ENCODE data around the gene CLSTN1. TPM values are rescaled to one million over a fixed set of nuclear protein-coding genes. Genes with fewer than 3 reads are reported as not detected.
A peak's percentile ranks its signal among the peaks of the same experiment; 100 is the strongest.

Gene CLSTN1
- total RNA-seq, 1 experiment from 2014 or later = 52.4 TPM

DNA sequence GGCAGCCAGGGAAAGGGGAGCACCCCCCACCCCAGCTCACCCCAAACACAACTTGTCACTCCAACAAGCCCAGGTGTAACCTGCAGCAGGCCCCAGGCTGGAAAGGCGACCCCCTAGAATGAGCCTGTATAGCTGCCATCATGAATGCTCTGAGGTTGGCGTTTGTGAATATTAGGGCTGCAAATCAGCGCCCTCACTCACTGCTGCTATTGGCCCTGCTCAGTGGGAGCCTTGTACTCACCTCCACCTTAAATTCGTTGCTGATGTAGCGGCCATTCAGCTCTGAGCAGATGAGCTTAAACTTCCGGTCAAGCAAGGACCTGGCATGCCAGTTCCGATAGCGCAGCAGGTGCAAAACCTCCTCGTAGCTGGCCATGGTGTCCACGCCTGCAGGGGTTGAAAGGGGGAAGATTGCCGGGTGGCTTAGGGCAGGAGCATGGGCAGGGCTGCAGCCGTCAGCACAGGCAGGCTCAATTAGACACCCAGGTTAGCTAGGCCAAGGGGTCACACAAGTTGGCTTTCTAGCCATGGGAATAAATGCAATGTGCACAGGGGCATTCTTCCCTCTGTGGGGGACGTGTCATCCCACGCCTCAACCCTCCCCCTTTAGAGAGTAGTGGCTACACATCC is 90.5 kb downstream of the CLSTN1 start:
- no peak overlapping the region for H3K27ac ChIP-seq
- no peaks in the 10 kb centered on the region for H3K9me3 ChIP-seq (replicated peaks)
- DNase-seq = no peak
- H3K36me3 ChIP-seq = peaks cover 66% of the 10 kb centered on the region
- H3K4me1 ChIP-seq = no peaks in the 10 kb centered on the region
- no peaks in the 10 kb centered on the region for H3K27me3 ChIP-seq
- H3K4me3 ChIP-seq = no peak overlapping the region

DNA sequence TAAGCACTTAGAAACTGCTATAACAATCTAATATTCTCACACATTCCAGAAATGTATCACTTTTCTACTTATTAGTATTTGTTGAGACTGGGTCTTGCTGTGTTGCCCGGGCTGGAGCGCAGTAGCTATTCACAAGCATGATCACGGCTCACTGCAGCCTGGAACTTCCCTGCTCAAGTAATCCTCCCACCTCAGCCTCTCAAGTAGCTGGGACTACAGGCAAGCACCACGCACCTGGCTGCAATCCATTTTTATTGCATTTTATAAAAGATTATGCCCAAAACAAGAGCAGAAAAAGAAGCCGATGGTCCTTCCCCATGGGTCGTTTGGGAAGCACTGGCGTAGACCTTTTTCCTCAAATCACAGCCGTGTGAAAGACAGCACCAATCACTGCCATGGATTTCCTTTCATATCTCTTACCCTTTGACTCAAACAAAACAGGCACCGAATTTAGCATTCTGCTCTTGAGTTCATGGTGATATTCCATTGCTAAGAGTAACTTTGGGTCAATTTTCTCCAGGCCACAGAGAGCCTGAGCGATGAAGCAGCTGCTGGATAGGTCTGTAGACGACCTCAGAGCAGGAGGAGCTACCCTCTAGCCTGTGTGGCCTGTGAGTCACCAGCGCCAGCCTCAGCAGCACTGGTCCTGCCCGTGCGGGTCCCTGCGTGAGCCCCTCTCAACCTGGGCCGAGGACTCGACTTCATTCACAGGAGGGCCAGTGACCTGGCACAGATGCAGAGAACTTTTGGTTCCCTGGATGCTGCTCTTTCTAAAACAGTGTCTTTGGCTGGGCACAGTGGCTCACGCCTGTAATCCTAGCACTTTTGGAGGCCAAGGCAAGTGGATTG is 91.4 kb downstream of the CLSTN1 start:
- Histone ChIP-seq H3K27me3 (no peaks in the 10 kb centered on the region), H3K36me3 (peaks cover 64% of the 10 kb centered on the region), H3K4me1 (no peaks in the 10 kb centered on the region), H3K4me3 (no peak overlapping the region), H3K9me3 (replicated peaks) (no peaks in the 10 kb centered on the region), H3K27ac (no peak overlapping the region)
- DNase-seq = no peak

DNA sequence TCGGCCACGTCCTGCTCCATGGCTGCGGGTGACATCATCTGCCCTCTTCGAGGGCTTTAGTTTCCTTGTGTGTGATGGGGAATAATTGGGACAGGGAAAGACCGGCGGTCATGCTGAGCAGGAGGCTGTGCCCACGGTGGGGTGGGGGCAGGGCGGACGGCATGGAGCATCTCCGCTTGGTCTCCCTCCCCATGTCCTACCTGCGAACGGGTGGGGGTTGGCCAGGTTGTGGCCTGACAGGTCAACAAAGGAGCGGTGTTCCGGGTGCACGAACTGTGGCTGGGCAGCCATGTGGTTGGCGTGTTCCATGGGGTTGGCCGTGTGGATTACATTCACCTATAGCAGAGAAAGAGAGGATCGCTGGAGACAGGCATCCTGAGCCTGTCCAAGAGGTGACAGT is 92.2 kb downstream of the CLSTN1 start:
- peaks cover 65% of the 10 kb centered on the region for H3K36me3 ChIP-seq
- no peaks in the 10 kb centered on the region for H3K4me1 ChIP-seq
- H3K4me3 ChIP-seq = no peak overlapping the region
- H3K27me3 ChIP-seq = no peaks in the 10 kb centered on the region
- DNase-seq = no peak
- H3K27ac ChIP-seq = no peak overlapping the region
- H3K9me3 ChIP-seq (replicated peaks) = no peaks in the 10 kb centered on the region

GRCh38 chr1:9731051-9731537 is 92.7 kb downstream of the CLSTN1 start:
- Histone ChIP-seq H3K36me3 (peaks cover 61% of the 10 kb centered on the region), H3K9me3 (replicated peaks) (no peaks in the 10 kb centered on the region), H3K27me3 (no peaks in the 10 kb centered on the region), H3K27ac (no peak overlapping the region), H3K4me1 (no peaks in the 10 kb centered on the region), H3K4me3 (no peak overlapping the region)
- DNase-seq = no peak

DNA sequence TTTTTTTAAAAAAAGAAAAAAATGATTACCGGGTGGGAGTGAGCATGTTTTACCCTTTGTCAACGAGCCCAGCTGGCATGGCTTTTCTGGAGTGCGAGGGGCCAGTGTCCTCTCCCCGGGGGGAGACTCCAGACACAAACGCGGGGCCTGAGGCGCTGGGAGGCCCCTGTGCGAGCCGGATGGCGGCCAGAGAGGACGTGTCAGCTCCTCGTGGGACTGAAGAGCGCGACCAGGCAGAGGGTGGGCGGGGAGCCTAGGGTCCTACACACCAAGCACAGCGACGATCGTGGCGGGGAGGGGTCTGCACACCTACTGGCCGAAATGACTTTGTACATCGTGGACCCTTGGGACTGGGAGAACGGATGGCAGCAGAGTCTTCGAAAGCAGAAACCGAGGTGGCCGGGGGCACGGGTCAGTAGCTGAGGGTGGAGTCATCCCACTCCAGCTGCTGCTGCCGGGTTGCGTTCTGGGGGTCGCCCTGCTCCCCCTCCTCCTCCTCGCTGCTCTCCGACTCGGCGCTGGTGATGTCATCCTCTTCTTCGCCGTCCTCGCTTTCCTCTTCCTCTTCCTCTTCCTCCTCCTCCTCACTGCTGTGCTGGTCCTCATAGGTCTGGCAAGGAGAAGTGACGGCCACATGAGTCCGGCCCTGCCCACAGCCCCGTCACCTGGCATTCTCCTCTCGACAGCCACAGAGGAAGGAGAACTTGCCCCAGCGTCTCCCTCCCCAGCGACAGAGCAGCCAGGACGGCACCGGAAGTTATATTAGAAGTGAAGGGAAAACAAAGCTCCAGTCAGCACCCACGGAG is 93.5 kb downstream of the CLSTN1 start:
- H3K27me3 ChIP-seq = no peaks in the 10 kb centered on the region
- DNase-seq = no peak
- H3K9me3 ChIP-seq (replicated peaks) = no peaks in the 10 kb centered on the region
- no peak overlapping the region for H3K27ac ChIP-seq
- peaks cover 53% of the 10 kb centered on the region for H3K36me3 ChIP-seq
- H3K4me1 ChIP-seq = no peaks in the 10 kb centered on the region
- H3K4me3 ChIP-seq = no peak overlapping the region

GRCh38 chr1:9729523-9729922 is 94.2 kb downstream of the CLSTN1 start:
- no peak overlapping the region for H3K27ac ChIP-seq
- no peak overlapping the region for H3K4me3 ChIP-seq
- H3K27me3 ChIP-seq = no peaks in the 10 kb centered on the region
- no peak for DNase-seq
- H3K9me3 ChIP-seq (replicated peaks) = no peaks in the 10 kb centered on the region
- H3K36me3 ChIP-seq = peaks cover 45% of the 10 kb centered on the region
- H3K4me1 ChIP-seq = no peaks in the 10 kb centered on the region

- no peaks in the 10 kb centered on the region for H3K27me3 ChIP-seq
These were observed 95.1 kb downstream of the CLSTN1 start for GRCh38 chr1:9728451-9729295.

DNA sequence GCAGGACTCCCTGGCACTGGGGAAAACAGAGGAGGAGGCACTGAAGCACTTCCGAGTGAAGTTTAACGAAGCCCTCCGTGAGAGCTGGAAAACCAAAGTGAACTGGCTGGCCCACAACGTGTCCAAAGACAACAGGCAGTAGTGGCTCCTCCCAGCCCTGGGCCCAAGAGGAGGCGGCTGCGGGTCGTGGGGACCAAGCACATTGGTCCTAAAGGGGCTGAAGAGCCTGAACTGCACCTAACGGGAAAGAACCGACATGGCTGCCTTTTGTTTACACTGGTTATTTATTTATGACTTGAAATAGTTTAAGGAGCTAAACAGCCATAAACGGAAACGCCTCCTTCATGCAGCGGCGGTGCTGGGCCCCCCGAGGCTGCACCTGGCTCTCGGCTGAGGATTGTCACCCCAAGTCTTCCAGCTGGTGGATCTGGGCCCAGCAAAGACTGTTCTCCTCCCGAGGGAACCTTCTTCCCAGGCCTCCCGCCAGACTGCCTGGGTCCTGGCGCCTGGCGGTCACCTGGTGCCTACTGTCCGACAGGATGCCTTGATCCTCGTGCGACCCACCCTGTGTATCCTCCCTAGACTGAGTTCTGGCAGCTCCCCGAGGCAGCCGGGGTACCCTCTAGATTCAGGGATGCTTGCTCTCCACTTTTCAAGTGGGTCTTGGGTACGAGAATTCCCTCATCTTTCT is 96.7 kb downstream of the CLSTN1 start:
- DNase-seq = no peak
- peaks cover 22% of the 10 kb centered on the region for H3K36me3 ChIP-seq

More at GRCh38 chr1:9728451-9729295, 95.1 kb downstream of the CLSTN1 start:
- no peak overlapping the region for H3K4me3 ChIP-seq
- no peak overlapping the region for H3K27ac ChIP-seq
- DNase-seq = no peak
- no peaks in the 10 kb centered on the region; the same call in 1 of the 2 replicates for H3K9me3 ChIP-seq (replicated peaks)
- no peaks in the 10 kb centered on the region for H3K4me1 ChIP-seq
- peaks cover 38% of the 10 kb centered on the region for H3K36me3 ChIP-seq

GRCh38 chr1:9726406-9726805 is 97.4 kb downstream of the CLSTN1 start:
- Histone ChIP-seq H3K9me3 (replicated peaks) (no peaks in the 10 kb centered on the region; the same call in 1 of the 2 replicates), H3K27me3 (no peaks in the 10 kb centered on the region), H3K27ac (no peak overlapping the region), H3K36me3 (peaks cover 16% of the 10 kb centered on the region), H3K4me3 (no peak overlapping the region), H3K4me1 (no peaks in the 10 kb centered on the region)
- DNase-seq = no peak

More for the DNA sequence above, 96.7 kb downstream of the CLSTN1 start:
- no peaks in the 10 kb centered on the region for H3K4me1 ChIP-seq
- no peaks in the 10 kb centered on the region; the same call in 1 of the 2 replicates for H3K9me3 ChIP-seq (replicated peaks)
- H3K27ac ChIP-seq = no peak overlapping the region
- H3K4me3 ChIP-seq = no peak overlapping the region
- H3K27me3 ChIP-seq = no peaks in the 10 kb centered on the region

- Histone ChIP-seq H3K27me3 (no peaks in the 10 kb centered on the region), H3K9me3 (replicated peaks) (no peaks in the 10 kb centered on the region; the same call in 1 of the 2 replicates), H3K4me1 (no peaks in the 10 kb centered on the region), H3K36me3 (peaks cover 6% of the 10 kb centered on the region), H3K27ac (no peak overlapping the region), H3K4me3 (no peak overlapping the region)
- DNase-seq = peak; percentile 61 to 77
These were observed 98.9 kb downstream of the CLSTN1 start for GRCh38 chr1:9724706-9725476.

DNA sequence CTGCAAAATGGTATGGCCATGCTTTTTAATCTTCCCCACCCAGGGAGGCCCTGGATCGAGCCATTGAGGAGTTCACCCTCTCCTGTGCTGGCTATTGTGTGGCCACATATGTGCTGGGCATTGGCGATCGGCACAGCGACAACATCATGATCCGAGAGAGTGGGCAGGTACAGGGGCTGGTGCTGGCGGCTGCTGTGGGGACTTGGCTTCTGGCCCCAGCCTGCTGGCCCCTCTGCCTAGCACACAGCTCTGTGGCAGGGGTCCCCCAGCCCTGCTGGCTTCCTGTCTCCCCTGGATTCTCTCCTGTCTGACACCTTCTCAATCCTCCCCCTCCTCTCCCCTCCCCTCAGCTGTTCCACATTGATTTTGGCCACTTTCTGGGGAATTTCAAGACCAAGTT is 99.8 kb downstream of the CLSTN1 start:
- Histone ChIP-seq H3K36me3 (peaks cover 6% of the 10 kb centered on the region), H3K27me3 (no peaks in the 10 kb centered on the region)
- no peak for DNase-seq

GRCh38 chr1:9723068-9723805 is 100.5 kb downstream of the CLSTN1 start:
- Histone ChIP-seq H3K4me1 (peaks cover 3% of the 10 kb centered on the region; the same call in 1 of the 2 replicates), H3K4me3 (no peak overlapping the region), H3K27ac (no peak overlapping the region), H3K9me3 (replicated peaks) (no peaks in the 10 kb centered on the region; the same call in 1 of the 2 replicates), H3K27me3 (no peaks in the 10 kb centered on the region), H3K36me3 (peaks cover 3% of the 10 kb centered on the region; the same call in 1 of the 2 replicates)
- no peak for DNase-seq

More for the DNA sequence above, 99.8 kb downstream of the CLSTN1 start:
- Histone ChIP-seq H3K4me3 (no peak overlapping the region), H3K27ac (no peak overlapping the region), H3K4me1 (peaks cover 3% of the 10 kb centered on the region; the same call in 1 of the 2 replicates), H3K9me3 (replicated peaks) (no peaks in the 10 kb centered on the region; the same call in 1 of the 2 replicates)
